ENCODE measurements around the gene COPZ2.
"Not testable (repeated sequence)": the region's sequence is repeated elsewhere in the genome, so short reads cannot be mapped to it uniquely, and the experiment has no call there.

Gene COPZ2

GRCh38 chr17:48004983-48005382 is 32.6 kb downstream of the COPZ2 start:
- no peak for DNase-seq (ENCODE audit: low spot score)

- no peak for DNase-seq (ENCODE audit: low spot score)
Measured at GRCh38 chr17:48003417-48004151, 34.0 kb downstream of the COPZ2 start.

- no peak for DNase-seq (ENCODE audit: low spot score)
Measured at GRCh38 chr17:48002916-48003416, 34.6 kb downstream of the COPZ2 start.

- DNase-seq (ENCODE audit: low spot score): peak; percentile 56
Measured at GRCh38 chr17:48002266-48002915, 35.2 kb downstream of the COPZ2 start.

GRCh38 chr17:48001657-48002056 is 35.9 kb downstream of the COPZ2 start:
- DNase-seq (ENCODE audit: low spot score): not testable (repeated sequence)

- peak; percentile 55 for DNase-seq (ENCODE audit: low spot score)
Measured at GRCh38 chr17:48001197-48001596, 36.4 kb downstream of the COPZ2 start.

- DNase-seq (ENCODE audit: low spot score): no peak
Measured at GRCh38 chr17:47999582-47999981, 38.0 kb downstream of the COPZ2 start.

- DNase-seq (ENCODE audit: low spot score): no peak
Measured at GRCh38 chr17:47998044-47998443, 39.6 kb downstream of the COPZ2 start.

- DNase-seq (ENCODE audit: low spot score): no peak
Measured at GRCh38 chr17:47997586-47997985, 40.0 kb downstream of the COPZ2 start.

- DNase-seq (ENCODE audit: low spot score): no peak
Measured at GRCh38 chr17:47996201-47996600, 41.4 kb downstream of the COPZ2 start.

GRCh38 chr17:47995241-47995935 is 42.2 kb downstream of the COPZ2 start:
- DNase-seq (ENCODE audit: low spot score): no peak

- DNase-seq (ENCODE audit: low spot score): no peak
Measured at GRCh38 chr17:47994724-47995123, 42.9 kb downstream of the COPZ2 start.

- no peak for DNase-seq (ENCODE audit: low spot score)
Measured at GRCh38 chr17:47993964-47994363, 43.6 kb downstream of the COPZ2 start.

- DNase-seq (ENCODE audit: low spot score): no peak
Measured at GRCh38 chr17:47993031-47993564, 44.5 kb downstream of the COPZ2 start.

- DNase-seq (ENCODE audit: low spot score): no peak
Measured at GRCh38 chr17:47992216-47992615, 45.4 kb downstream of the COPZ2 start.

GRCh38 chr17:47990962-47991731 is 46.5 kb downstream of the COPZ2 start:
- DNase-seq (ENCODE audit: low spot score): no peak

- no peak for DNase-seq (ENCODE audit: low spot score)
Measured at GRCh38 chr17:47989700-47990099, 47.9 kb downstream of the COPZ2 start.

GRCh38 chr17:47989159-47989558 is 48.4 kb downstream of the COPZ2 start:
- no peak for DNase-seq (ENCODE audit: low spot score)

- not testable (repeated sequence) for DNase-seq (ENCODE audit: low spot score)
Measured at GRCh38 chr17:47988445-47988844, 49.2 kb downstream of the COPZ2 start.

GRCh38 chr17:47987240-47987835 is 50.3 kb downstream of the COPZ2 start:
- no peak for DNase-seq (ENCODE audit: low spot score)

- no peak for DNase-seq (ENCODE audit: low spot score)
Measured at GRCh38 chr17:47986520-47986919, 51.1 kb downstream of the COPZ2 start.
